HEK293 (cell line): ENCODE measurements around the gene STAT3.

Experiments
- CTCF ChIA-PET: fragments of 350-600 bp; formaldehyde crosslinking; extraction: SDS; loops from one replicate; lab custom pipeline; 2021; ENCODE audit warnings: antibody characterized with exemption; lab: Yijun Ruan, JAX
- POLR2A ChIA-PET: fragments of 300-600 bp; formaldehyde crosslinking; extraction: SDS; loops from one replicate; lab custom pipeline; 2020; ENCODE audit warnings: antibody characterized with exemption, inconsistent platforms; lab: Yijun Ruan, JAX
- H3K27ac ChIP-seq: fragments of 200-500 bp; sonication (Bioruptor generic); 2 replicates; pipeline ENCODE4 v1.5.1; 2014; ENCODE audit warnings: low read depth, low read length, control low read depth, inconsistent platforms; ENCODE audit errors: extremely low read depth
- H3K36me3 ChIP-seq, 2 experiments: fragments of 200-500 bp in 1 of 2; sonication (Bioruptor generic) in 1 of 2; 1 replicate in 1 of 2; 2 replicates in 1 of 2; pipeline ENCODE4 v1.5.1; 2014 to 2017; ENCODE audit warnings: inconsistent platforms in 2 of 2, low read length in 2 of 2; ENCODE audit not compliant: control insufficient read depth in 2 of 2, insufficient read depth in 1 of 2
- H3K4me1 ChIP-seq: fragments of 200-500 bp; sonication (Bioruptor generic); 2 replicates; pipeline ENCODE4 v1.5.1; 2014; ENCODE audit warnings: mild to moderate bottlenecking, low read length, inconsistent platforms; ENCODE audit not compliant: control insufficient read depth, insufficient read depth
- H3K4me3 ChIP-seq: 2 replicates; pipeline ENCODE4 v1.5.1; 2011; ENCODE audit warnings: low read depth, mild to moderate bottlenecking, control low read depth, low read length, moderate library complexity
- H3K9me3 ChIP-seq: fragments of 200-500 bp; sonication (Bioruptor generic); 2 replicates; pipeline ENCODE4 v1.5.1; 2014; ENCODE audit warnings: low read depth, low read length, inconsistent platforms; ENCODE audit not compliant: control insufficient read depth, insufficient read depth
- GLIS2 ChIP-seq: fragments of 450-650 bp; formaldehyde crosslinking; IDR thresholded peaks from 2 replicates; pipeline ENCODE4 v1.5.1; 2016; ENCODE audit warnings: missing biosample characterization, missing genetic modification characterization
- MEIS1 ChIP-seq: sonication (generic); formaldehyde crosslinking; IDR thresholded peaks from 2 replicates; pipeline ENCODE4 v1.8.1; 2022; ENCODE audit warnings: missing genetic modification reagents, mild to moderate bottlenecking, borderline replicate concordance
- MYNN ChIP-seq: fragments of 450-650 bp; formaldehyde crosslinking; IDR thresholded peaks from 2 replicates; pipeline ENCODE4 v1.5.1; 2016; ENCODE audit warnings: missing biosample characterization, missing genetic modification characterization, borderline replicate concordance
- PRDM1 ChIP-seq: fragments of 450-650 bp; formaldehyde crosslinking; IDR thresholded peaks from 2 replicates; pipeline ENCODE4; 2016; ENCODE audit warnings: missing biosample characterization, missing genetic modification characterization
- YY1 ChIP-seq: fragments of 450-650 bp; formaldehyde crosslinking; IDR thresholded peaks from 2 replicates; pipeline ENCODE4 v1.5.1; 2018; ENCODE audit warnings: missing biosample characterization, missing genetic modification characterization
- ZBTB21 ChIP-seq: fragments of 450-650 bp; formaldehyde crosslinking; IDR thresholded peaks from 2 replicates; pipeline ENCODE4 v1.5.1; 2017; ENCODE audit warnings: missing biosample characterization, missing genetic modification characterization
- ZNF138 ChIP-seq: fragments of 450-650 bp; formaldehyde crosslinking; IDR thresholded peaks from 2 replicates; pipeline ENCODE4 v1.5.1; 2016; ENCODE audit warnings: missing biosample characterization, missing genetic modification characterization, borderline replicate concordance
- ZNF214 ChIP-seq: fragments of 450-650 bp; formaldehyde crosslinking; IDR thresholded peaks from 2 replicates; pipeline ENCODE4 v1.5.1; 2017; ENCODE audit warnings: missing biosample characterization, mild to moderate bottlenecking, missing genetic modification characterization, borderline replicate concordance
- ZNF585B ChIP-seq: fragments of 450-650 bp; formaldehyde crosslinking; IDR thresholded peaks from 2 replicates; pipeline ENCODE4 v1.5.1; 2016; ENCODE audit warnings: missing biosample characterization, missing genetic modification characterization
- ZNF629 ChIP-seq: fragments of 450-650 bp; formaldehyde crosslinking; IDR thresholded peaks from 2 replicates; pipeline ENCODE4 v1.5.1; 2017; ENCODE audit warnings: missing biosample characterization, missing genetic modification characterization
- ZNF664 ChIP-seq: fragments of 450-650 bp; formaldehyde crosslinking; IDR thresholded peaks from 2 replicates; pipeline ENCODE4 v1.5.1; 2016; ENCODE audit warnings: missing biosample characterization, missing genetic modification characterization
- ZNF768 ChIP-seq: fragments of 450-650 bp; formaldehyde crosslinking; IDR thresholded peaks from 2 replicates; pipeline ENCODE4 v1.5.1; 2018; ENCODE audit warnings: missing biosample characterization, mild to moderate bottlenecking, missing genetic modification characterization
- ZXDB ChIP-seq: fragments of 450-650 bp; formaldehyde crosslinking; IDR thresholded peaks from 2 replicates; pipeline ENCODE4 v1.5.1; 2016; ENCODE audit warnings: missing biosample characterization, missing genetic modification characterization
- TF ChIP-seq, protein P1 (sequence below): fragments of 450-650 bp; formaldehyde crosslinking; IDR thresholded peaks from 2 replicates; pipeline ENCODE4 v1.5.1; 2016; ENCODE audit warnings: missing biosample characterization, missing genetic modification characterization
- TF ChIP-seq, protein P2 (sequence below): fragments of 450-650 bp; formaldehyde crosslinking; IDR thresholded peaks from 2 replicates; pipeline ENCODE4 v1.5.1; 2017; ENCODE audit warnings: missing biosample characterization, missing genetic modification characterization
- TF ChIP-seq, protein P3 (sequence below): fragments of 450-650 bp; formaldehyde crosslinking; IDR thresholded peaks from 2 replicates; pipeline ENCODE4 v1.5.1; 2017; ENCODE audit warnings: missing biosample characterization, mild to moderate bottlenecking, missing genetic modification characterization, moderate library complexity
- TF ChIP-seq, protein P4 (sequence below): fragments of 450-650 bp; formaldehyde crosslinking; IDR thresholded peaks from 2 replicates; pipeline ENCODE4 v1.5.1; 2016; ENCODE audit warnings: missing biosample characterization, missing genetic modification characterization, low read depth

STAT3 gene

DNA sequence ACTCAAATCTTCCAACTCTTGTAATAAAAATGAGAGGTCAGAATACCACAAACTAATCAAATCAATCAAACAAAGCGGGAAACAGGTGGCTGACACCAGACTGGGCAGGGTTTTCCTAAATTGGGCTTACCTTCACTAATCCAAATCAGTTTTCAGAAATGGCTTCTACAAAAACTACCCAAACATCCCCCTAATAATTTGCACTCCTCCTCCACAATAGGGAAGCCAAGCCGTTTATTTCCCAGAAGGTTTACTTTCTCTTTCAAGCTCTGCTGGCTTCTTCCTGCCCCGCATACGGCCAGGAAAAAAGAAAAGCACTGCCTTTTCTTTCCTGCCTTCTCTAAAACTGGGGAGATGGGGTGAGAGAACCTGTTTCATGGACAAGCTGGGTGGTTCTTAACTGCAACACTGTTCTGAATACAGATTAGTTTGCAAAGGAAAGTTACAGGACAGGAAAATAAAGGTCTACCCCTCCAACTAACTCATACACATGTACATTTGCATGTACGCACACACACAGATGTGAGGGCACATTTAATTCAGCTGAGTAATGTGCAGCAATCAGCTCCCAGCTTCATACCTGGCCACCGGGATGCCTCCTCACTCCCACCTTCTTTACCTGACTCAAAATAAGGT lies 9.2 kb downstream of the STAT3 start:
- ChIA-PET CTCF (interaction anchor here (0.6 to 2.0 kb wide), 3 partner anchors 24 to 568 kb away, joined by 3 to 5 read pairs (median 4); partner anchors contain the start of gene P3H4), POLR2A (no interaction called here)
- H3K27ac ChIP-seq: no peak overlapping the region
- H3K9me3 ChIP-seq: no peaks in the 10 kb centered on the region
- peak; percentile 24; the same call in 1 of the 2 replicates for TF ChIP-seq PRDM1
- TF ChIP-seq ZNF138 (tag by site-specific recombination): no peak
- TF ChIP-seq ZXDB: no peak
- no peak for TF ChIP-seq ZNF768 (tag by site-specific recombination)
- no peak for TF ChIP-seq ZNF214 (tag by site-specific recombination)
- H3K4me1 ChIP-seq: peaks cover 15% of the 10 kb centered on the region; the same call in 1 of the 2 replicates
- no peak overlapping the region for H3K4me3 ChIP-seq
- H3K36me3 ChIP-seq: peaks cover 0 to 5% of the 10 kb centered on the region in 2 experiments; a peak in 2 of 3 replicates

DNA sequence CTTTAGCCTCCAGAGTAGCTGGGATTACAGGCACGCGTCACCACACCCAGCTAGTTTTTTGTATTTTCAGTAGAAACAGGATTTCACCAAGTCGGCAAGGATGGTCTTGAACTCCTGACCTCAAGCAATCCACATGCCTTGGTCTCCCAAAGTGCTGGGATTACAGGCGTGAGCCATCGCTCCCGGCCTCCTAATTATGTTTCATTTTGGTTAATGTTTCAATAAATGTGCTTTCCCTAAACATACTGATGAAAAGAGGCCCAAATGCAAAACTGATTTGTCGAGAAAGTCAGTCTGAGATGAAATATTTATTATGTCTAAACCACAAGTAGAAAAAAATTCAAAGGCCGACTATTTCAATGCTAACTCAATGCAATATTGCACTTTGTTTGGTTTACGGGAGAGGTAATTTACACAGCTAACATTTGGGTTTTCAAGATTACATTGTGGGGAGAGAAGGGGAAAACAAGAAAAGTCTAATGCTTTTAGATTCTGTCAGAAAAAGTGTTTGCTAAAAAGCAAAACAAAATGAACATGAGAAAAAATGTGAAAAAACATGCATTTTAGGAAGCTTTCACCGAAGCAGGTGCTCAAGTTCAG lies 9.8 kb downstream of the STAT3 start:
- TF ChIP-seq, protein P1, sequence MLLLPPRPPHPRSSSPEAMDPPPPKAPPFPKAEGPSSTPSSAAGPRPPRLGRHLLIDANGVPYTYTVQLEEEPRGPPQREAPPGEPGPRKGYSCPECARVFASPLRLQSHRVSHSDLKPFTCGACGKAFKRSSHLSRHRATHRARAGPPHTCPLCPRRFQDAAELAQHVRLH (tag by site-specific recombination): no peak
- TF ChIP-seq, protein P2, sequence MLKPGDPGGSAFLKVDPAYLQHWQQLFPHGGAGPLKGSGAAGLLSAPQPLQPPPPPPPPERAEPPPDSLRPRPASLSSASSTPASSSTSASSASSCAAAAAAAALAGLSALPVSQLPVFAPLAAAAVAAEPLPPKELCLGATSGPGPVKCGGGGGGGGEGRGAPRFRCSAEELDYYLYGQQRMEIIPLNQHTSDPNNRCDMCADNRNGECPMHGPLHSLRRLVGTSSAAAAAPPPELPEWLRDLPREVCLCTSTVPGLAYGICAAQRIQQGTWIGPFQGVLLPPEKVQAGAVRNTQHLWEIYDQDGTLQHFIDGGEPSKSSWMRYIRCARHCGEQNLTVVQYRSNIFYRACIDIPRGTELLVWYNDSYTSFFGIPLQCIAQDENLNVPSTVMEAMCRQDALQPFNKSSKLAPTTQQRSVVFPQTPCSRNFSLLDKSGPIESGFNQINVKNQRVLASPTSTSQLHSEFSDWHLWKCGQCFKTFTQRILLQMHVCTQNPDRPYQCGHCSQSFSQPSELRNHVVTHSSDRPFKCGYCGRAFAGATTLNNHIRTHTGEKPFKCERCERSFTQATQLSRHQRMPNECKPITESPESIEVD (tag by site-specific recombination): peak; percentile 92

DNA sequence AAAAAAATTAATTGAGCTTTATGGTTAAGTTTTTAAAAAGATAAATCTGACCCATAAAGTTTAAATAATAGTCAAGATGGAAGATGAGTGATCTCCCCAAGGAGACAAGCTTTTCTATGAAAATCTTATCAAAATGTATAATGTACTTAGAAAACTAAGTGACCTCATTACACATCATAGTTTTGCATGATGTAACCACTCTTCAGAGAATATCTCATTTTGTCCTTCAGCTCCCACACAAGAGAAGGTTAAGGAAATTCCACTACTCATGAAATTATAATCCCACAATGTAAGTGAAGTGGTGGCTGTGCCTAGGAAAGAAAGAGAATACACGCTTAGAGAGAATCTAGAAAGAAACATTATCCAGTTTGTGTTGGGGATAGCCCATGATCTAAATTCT lies 14.3 kb downstream of the STAT3 start:
- ChIA-PET POLR2A (interaction anchor here (0.7 to 1.4 kb wide), 3 partner anchors 13 to 49 kb away, joined by 3 to 5 read pairs (median 3); partner anchors contain the start of gene CAVIN1), CTCF (interaction anchor here (0.7 to 1.2 kb wide), 6 partner anchors 12 to 282 kb away, joined by 3 to 8 read pairs (median 4); no protein-coding TSS in a partner anchor)
- Histone ChIP-seq H3K4me1 (0 out of 2 replicates have a peak, but pooled peaks cover 6% of the 10 kb centered on the region), H3K4me3 (no peak overlapping the region), H3K27ac (no peak overlapping the region), H3K36me3 (peaks cover 0 to 4% of the 10 kb centered on the region in 2 experiments; a peak in 2 of 3 replicates), H3K9me3 (no peaks in the 10 kb centered on the region; the same call in 1 of the 2 replicates)
- TF ChIP-seq, protein P3, sequence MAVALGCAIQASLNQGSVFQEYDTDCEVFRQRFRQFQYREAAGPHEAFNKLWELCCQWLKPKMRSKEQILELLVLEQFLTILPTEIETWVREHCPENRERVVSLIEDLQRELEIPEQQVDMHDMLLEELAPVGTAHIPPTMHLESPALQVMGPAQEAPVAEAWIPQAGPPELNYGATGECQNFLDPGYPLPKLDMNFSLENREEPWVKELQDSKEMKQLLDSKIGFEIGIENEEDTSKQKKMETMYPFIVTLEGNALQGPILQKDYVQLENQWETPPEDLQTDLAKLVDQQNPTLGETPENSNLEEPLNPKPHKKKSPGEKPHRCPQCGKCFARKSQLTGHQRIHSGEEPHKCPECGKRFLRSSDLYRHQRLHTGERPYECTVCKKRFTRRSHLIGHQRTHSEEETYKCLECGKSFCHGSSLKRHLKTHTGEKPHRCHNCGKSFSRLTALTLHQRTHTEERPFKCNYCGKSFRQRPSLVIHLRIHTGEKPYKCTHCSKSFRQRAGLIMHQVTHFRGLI (tag by site-specific recombination): no peak
- peak; percentile 73; the same call in 1 of the 2 replicates for TF ChIP-seq ZNF664 (tag by site-specific recombination)
- TF ChIP-seq, protein P4, sequence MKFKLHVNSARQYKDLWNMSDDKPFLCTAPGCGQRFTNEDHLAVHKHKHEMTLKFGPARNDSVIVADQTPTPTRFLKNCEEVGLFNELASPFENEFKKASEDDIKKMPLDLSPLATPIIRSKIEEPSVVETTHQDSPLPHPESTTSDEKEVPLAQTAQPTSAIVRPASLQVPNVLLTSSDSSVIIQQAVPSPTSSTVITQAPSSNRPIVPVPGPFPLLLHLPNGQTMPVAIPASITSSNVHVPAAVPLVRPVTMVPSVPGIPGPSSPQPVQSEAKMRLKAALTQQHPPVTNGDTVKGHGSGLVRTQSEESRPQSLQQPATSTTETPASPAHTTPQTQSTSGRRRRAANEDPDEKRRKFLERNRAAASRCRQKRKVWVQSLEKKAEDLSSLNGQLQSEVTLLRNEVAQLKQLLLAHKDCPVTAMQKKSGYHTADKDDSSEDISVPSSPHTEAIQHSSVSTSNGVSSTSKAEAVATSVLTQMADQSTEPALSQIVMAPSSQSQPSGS: peak; percentile 92
- TF ChIP-seq MEIS1: no peak
- TF ChIP-seq ZNF585B (tag by site-specific recombination): peak; percentile 52
- peak; percentile 65; the same call in 1 of the 2 replicates for TF ChIP-seq ZBTB21 (tag by site-specific recombination)
- no peak for TF ChIP-seq MYNN (tag by site-specific recombination)
- TF ChIP-seq GLIS2: no peak
- TF ChIP-seq ZNF629 (tag by site-specific recombination): peak; percentile 65
- TF ChIP-seq YY1: no peak
- TF ChIP-seq, protein P2 (tag by site-specific recombination): peak; percentile 68

More for the DNA sequence above, 9.8 kb downstream of the STAT3 start:
- Histone ChIP-seq H3K27ac (no peak overlapping the region), H3K4me3 (no peak overlapping the region), H3K4me1 (peaks cover 15% of the 10 kb centered on the region; the same call in 1 of the 2 replicates), H3K36me3 (peaks cover 0 to 5% of the 10 kb centered on the region in 2 experiments; a peak in 2 of 3 replicates), H3K9me3 (no peaks in the 10 kb centered on the region)
- POLR2A ChIA-PET: no interaction called here
- CTCF ChIA-PET: interaction anchor here (0.7 to 2.0 kb wide), 3 partner anchors 24 to 57 kb away, joined by 3 to 5 read pairs (median 3); no protein-coding TSS in a partner anchor
